ENCODE results near the gene OPCML. TPM values are rescaled to one million over a fixed set of nuclear protein-coding genes. Genes with fewer than 3 reads are reported as not detected.

The OPCML gene
- total and polyA plus RNA-seq, 2 experiments from 2014 or later, result 1.2 to 4.4 TPM

DNA sequence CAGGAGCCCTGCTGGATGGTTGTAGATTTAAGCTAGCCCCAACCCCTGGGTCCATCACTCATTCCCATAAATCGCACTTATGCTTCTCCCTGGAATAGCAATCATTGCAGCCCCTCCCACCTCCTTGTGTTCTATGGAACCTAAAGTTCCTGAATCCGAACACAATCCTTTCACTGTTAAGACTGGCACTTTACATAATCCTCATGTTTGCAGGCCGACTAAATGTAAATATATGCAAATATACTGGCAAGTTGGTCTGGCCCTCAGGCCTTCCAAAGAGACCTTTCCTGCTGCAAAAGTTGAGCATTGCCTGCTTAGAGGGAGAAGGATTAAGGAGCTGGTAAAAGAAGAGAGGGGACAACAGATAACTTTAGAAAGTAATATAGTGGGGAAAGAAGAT lies 892.9 kb downstream of the OPCML start (continued):
- TF ChIP-seq, protein P1, sequence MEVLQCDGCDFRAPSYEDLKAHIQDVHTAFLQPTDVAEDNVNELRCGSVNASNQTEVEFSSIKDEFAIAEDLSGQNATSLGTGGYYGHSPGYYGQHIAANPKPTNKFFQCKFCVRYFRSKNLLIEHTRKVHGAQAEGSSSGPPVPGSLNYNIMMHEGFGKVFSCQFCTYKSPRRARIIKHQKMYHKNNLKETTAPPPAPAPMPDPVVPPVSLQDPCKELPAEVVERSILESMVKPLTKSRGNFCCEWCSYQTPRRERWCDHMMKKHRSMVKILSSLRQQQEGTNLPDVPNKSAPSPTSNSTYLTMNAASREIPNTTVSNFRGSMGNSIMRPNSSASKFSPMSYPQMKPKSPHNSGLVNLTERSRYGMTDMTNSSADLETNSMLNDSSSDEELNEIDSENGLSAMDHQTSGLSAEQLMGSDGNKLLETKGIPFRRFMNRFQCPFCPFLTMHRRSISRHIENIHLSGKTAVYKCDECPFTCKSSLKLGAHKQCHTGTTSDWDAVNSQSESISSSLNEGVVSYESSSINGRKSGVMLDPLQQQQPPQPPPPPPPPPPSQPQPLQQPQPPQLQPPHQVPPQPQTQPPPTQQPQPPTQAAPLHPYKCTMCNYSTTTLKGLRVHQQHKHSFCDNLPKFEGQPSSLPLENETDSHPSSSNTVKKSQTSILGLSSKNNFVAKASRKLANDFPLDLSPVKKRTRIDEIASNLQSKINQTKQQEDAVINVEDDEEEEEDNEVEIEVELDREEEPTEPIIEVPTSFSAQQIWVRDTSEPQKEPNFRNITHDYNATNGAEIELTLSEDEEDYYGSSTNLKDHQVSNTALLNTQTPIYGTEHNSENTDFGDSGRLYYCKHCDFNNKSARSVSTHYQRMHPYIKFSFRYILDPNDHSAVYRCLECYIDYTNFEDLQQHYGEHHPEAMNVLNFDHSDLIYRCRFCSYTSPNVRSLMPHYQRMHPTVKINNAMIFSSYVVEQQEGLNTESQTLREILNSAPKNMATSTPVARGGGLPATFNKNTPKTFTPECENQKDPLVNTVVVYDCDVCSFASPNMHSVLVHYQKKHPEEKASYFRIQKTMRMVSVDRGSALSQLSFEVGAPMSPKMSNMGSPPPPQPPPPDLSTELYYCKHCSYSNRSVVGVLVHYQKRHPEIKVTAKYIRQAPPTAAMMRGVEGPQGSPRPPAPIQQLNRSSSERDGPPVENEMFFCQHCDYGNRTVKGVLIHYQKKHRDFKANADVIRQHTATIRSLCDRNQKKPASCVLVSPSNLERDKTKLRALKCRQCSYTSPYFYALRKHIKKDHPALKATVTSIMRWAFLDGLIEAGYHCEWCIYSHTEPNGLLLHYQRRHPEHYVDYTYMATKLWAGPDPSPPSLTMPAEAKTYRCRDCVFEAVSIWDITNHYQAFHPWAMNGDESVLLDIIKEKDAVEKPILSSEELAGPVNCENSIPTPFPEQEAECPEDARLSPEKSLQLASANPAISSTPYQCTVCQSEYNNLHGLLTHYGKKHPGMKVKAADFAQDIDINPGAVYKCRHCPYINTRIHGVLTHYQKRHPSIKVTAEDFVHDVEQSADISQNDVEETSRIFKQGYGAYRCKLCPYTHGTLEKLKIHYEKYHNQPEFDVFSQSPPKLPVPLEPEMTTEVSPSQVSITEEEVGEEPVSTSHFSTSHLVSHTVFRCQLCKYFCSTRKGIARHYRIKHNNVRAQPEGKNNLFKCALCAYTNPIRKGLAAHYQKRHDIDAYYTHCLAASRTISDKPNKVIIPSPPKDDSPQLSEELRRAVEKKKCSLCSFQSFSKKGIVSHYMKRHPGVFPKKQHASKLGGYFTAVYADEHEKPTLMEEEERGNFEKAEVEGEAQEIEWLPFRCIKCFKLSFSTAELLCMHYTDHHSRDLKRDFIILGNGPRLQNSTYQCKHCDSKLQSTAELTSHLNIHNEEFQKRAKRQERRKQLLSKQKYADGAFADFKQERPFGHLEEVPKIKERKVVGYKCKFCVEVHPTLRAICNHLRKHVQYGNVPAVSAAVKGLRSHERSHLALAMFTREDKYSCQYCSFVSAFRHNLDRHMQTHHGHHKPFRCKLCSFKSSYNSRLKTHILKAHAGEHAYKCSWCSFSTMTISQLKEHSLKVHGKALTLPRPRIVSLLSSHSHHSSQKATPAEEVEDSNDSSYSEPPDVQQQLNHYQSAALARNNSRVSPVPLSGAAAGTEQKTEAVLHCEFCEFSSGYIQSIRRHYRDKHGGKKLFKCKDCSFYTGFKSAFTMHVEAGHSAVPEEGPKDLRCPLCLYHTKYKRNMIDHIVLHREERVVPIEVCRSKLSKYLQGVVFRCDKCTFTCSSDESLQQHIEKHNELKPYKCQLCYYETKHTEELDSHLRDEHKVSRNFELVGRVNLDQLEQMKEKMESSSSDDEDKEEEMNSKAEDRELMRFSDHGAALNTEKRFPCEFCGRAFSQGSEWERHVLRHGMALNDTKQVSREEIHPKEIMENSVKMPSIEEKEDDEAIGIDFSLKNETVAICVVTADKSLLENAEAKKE (CRISPR knock-in tag; IDR thresholded peaks at IDR 0.05), result no peak

DNA sequence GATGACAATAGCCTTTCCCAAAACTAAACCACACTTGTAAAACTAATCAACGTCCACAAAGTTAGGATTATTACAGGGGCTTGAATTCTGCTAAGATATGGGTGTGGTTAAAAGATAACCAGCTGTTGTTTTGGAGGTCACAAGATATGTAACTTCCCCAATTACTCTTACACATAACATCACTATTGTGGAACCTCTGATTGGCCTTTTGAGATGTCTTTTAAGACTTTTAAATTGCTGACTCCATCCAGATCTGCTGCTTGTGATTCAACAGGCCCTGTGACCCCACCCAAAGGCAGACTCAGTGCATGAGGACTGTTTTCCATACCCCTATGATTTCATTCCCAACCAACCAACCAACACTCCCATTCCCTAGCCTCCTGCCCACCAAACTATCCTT lies 893.9 kb downstream of the OPCML start:
- Histone ChIP-seq H3K27ac (ENCODE audit: low read depth) (no peak overlapping the region), H3K36me3 (ENCODE audit: insufficient read depth) (no peaks in the 10 kb centered on the region), H3K4me2 (no peak overlapping the region), H2AFZ (no peak overlapping the region), H3K9me2 (ENCODE audit: insufficient read depth) (no peaks in the 10 kb centered on the region), H3K79me2 (replicated peaks; ENCODE audit: insufficient read depth) (no peaks in the 10 kb centered on the region), H3K4me1 (ENCODE audit: insufficient read depth) (peaks cover 7% of the 10 kb centered on the region), H3K27me3 (ENCODE audit: insufficient read depth) (no peaks in the 10 kb centered on the region), H3F3A (replicated peaks; ENCODE audit: low read depth) (no peaks in the 10 kb centered on the region), H3K4me3 (no peak overlapping the region), H4K20me1 (replicated peaks; ENCODE audit: insufficient read depth) (no peaks in the 10 kb centered on the region)
- Mint-ChIP-seq H3K27ac (no peak overlapping the region), H3K4me1 (peaks cover 18% of the 10 kb centered on the region), H3K9me3 (no peaks in the 10 kb centered on the region), H3K4me3 (no peak overlapping the region), H3K36me3 (ENCODE audit: low read depth) (no peaks in the 10 kb centered on the region), H3K27me3 (ENCODE audit: insufficient read depth, low read depth, poor library complexity) (peaks cover 1% of the 10 kb centered on the region)
- no peak for DNase-seq (ENCODE audit: low spot score)
- ATAC-seq, result no peak
- TF ChIP-seq ZNF331 (CRISPR knock-in tag; IDR thresholded peaks at IDR 0.05; ENCODE audit: low read depth), result no peak
- TF ChIP-seq, protein P2, sequence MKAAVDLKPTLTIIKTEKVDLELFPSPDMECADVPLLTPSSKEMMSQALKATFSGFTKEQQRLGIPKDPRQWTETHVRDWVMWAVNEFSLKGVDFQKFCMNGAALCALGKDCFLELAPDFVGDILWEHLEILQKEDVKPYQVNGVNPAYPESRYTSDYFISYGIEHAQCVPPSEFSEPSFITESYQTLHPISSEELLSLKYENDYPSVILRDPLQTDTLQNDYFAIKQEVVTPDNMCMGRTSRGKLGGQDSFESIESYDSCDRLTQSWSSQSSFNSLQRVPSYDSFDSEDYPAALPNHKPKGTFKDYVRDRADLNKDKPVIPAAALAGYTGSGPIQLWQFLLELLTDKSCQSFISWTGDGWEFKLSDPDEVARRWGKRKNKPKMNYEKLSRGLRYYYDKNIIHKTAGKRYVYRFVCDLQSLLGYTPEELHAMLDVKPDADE (IDR thresholded peaks at IDR 0.05), result no peak
- TF ChIP-seq ZNF114 (CRISPR knock-in tag; IDR thresholded peaks at IDR 0.05), result no peak
- no peak for TF ChIP-seq NANOG (IDR thresholded peaks at IDR 0.05; ENCODE audit: borderline replicate concordance)
- no peak for TF ChIP-seq EZH2phosphoT487 (IDR thresholded peaks at IDR 0.05; ENCODE audit: unreplicated experiment)
- TF ChIP-seq STAT1 (IDR thresholded peaks at IDR 0.05; ENCODE audit: unreplicated experiment), result no peak
- no peak for TF ChIP-seq JUNB (IDR thresholded peaks at IDR 0.05; ENCODE audit: unreplicated experiment)
- TF ChIP-seq, protein P1 (CRISPR knock-in tag; IDR thresholded peaks at IDR 0.05), result no peak
- no peak for TF ChIP-seq EZH2 (IDR thresholded peaks at IDR 0.05; ENCODE audit: low read depth, unreplicated experiment)
- TF ChIP-seq POLR2AphosphoS5 (IDR thresholded peaks at IDR 0.05; ENCODE audit: low read depth), result no peak

All from GM23338 (cell line).